NCI-H1436 (cell line): ENCODE results near the gene FAM20C.
"Not testable (repeated sequence)": the region's sequence is repeated elsewhere in the genome, so short reads cannot be mapped to it uniquely, and the experiment has no call there.

Experiments used
- DNase-seq: peaks from one replicate; lab custom pipeline; 2025; lab: John Stamatoyannopoulos, UW

Gene FAM20C

GRCh38 chr7:294440-295154 is 102.2 kb downstream of the FAM20C start:
- no peak for DNase-seq

GRCh38 chr7:295155-296154 is 103.1 kb downstream of the FAM20C start:
- DNase-seq = no peak

- no peak for DNase-seq
These were observed 104.1 kb downstream of the FAM20C start for GRCh38 chr7:296373-296945.

- DNase-seq = not testable (repeated sequence)
These were observed 104.8 kb downstream of the FAM20C start for GRCh38 chr7:297141-297540.

GRCh38 chr7:297611-298374 is 105.4 kb downstream of the FAM20C start:
- DNase-seq = no peak

GRCh38 chr7:298375-298702 is 106.0 kb downstream of the FAM20C start:
- DNase-seq = no peak

- DNase-seq = no peak
These were observed 106.4 kb downstream of the FAM20C start for GRCh38 chr7:298743-299142.

- no peak for DNase-seq
These were observed 106.8 kb downstream of the FAM20C start for GRCh38 chr7:299169-299568.

GRCh38 chr7:299628-300027 is 107.3 kb downstream of the FAM20C start:
- DNase-seq = no peak

GRCh38 chr7:300048-300447 is 107.7 kb downstream of the FAM20C start:
- DNase-seq = no peak

- DNase-seq = no peak
These were observed 108.3 kb downstream of the FAM20C start for GRCh38 chr7:300546-301290.

GRCh38 chr7:301291-302053 is 109.1 kb downstream of the FAM20C start:
- no peak for DNase-seq

- no peak for DNase-seq
These were observed 110.0 kb downstream of the FAM20C start for GRCh38 chr7:302054-302992.

GRCh38 chr7:303425-303824 is 111.1 kb downstream of the FAM20C start:
- DNase-seq = no peak

GRCh38 chr7:303884-304573 is 111.7 kb downstream of the FAM20C start:
- DNase-seq = no peak

GRCh38 chr7:304574-305409 is 112.4 kb downstream of the FAM20C start:
- no peak for DNase-seq

- DNase-seq = no peak
These were observed 113.2 kb downstream of the FAM20C start for GRCh38 chr7:305410-306151.
